Heart left ventricle (tissue), 16 donors: Measurements from ENCODE around the gene ASXL1. TPM values are rescaled to one million over a fixed set of nuclear protein-coding genes. Genes with fewer than 3 reads are reported as not detected.

ENCODE experiments used
- ATAC-seq, 4 donors: fragments of 200-7000 bp; cut with Tn5 transposase; one replicate each; pipeline ENCODE4 v1.9.1; 2020 to 2022; ENCODE audit warnings: moderate library complexity in 4 of 4, mild to moderate bottlenecking in 3 of 4, moderate number of reproducible peaks in 1 of 4
- DNase-seq, 5 donors: peaks; one replicate each; pipeline ENCODE4 v3.0.0-alpha.2; 2020
- H3K27ac ChIP-seq, 12 donors: fragments of 200-600 bp; sonication (generic) in 4 of 12; one replicate each; pipeline versions ENCODE4 v1.5.0 to v1.8.0; 2016 to 2022; ENCODE audit warnings: mild to moderate bottlenecking in 2 of 12
- H3K27me3 ChIP-seq, 9 donors: fragments of 200-600 bp; sonication (generic) in 2 of 9; one replicate each; pipeline versions ENCODE4 v1.5.1 to v1.8.0; 2016 to 2022; ENCODE audit warnings: mild to moderate bottlenecking in 3 of 9
- H3K36me3 ChIP-seq, 9 donors: fragments of 200-600 bp; sonication (generic) in 2 of 9; one replicate each; pipeline versions ENCODE4 v1.5.0 to v1.8.0; 2018 to 2022; ENCODE audit warnings: mild to moderate bottlenecking in 2 of 9
- H3K4me1 ChIP-seq, 12 donors: fragments of 200-600 bp; sonication (generic) in 4 of 12; one replicate each; pipeline versions ENCODE4 v1.5.0 to v1.8.0; 2016 to 2022; ENCODE audit warnings: mild to moderate bottlenecking in 3 of 12
- H3K4me3 ChIP-seq, 12 donors: fragments of 200-600 bp; sonication (generic) in 4 of 12; one replicate each; pipeline versions ENCODE4 v1.5.0 to v1.8.0; 2017 to 2022; ENCODE audit warnings: mild to moderate bottlenecking in 9 of 12, moderate library complexity in 4 of 12
- H3K9me3 ChIP-seq, 12 donors: fragments of 200-600 bp; sonication (generic) in 4 of 12; one replicate each; pipeline versions ENCODE4 v1.5.0 to v1.8.0; 2016 to 2022; ENCODE audit warnings: mild to moderate bottlenecking in 1 of 12
- CTCF ChIP-seq, 12 donors: fragments of 200-600 bp; sonication (generic) in 4 of 12; IDR thresholded peaks; one replicate each; pipeline versions ENCODE4 v1.5.0 to v1.8.0; 2018 to 2022; ENCODE audit warnings: antibody characterized with exemption in 12 of 12, mild to moderate bottlenecking in 5 of 12
- POLR2A ChIP-seq, 2 donors: fragments of 450-650 bp; IDR thresholded peaks; one replicate each; pipeline ENCODE4 v1.6.1; 2017; ENCODE audit warnings: antibody characterized with exemption in 2 of 2, mild to moderate bottlenecking in 2 of 2, moderate library complexity in 2 of 2
- WGBS, 4 donors: extraction: QIAGEN DNeasy Blood & Tissue Kit in 2 of 4; methylation state at CpG; one replicate each; pipeline versions ENCODE4 v1.1.5 to v1.1.7; 2013 to 2018; 5-methylcytosine and 5-hydroxymethylcytosine counted together
- intact Hi-C, 10 donors: fragments of 100-400 bp; cut with DNase I; formaldehyde crosslinking; loops; one replicate each; pipeline versions ENCODE4 v1.11.1 to v1.14.2; 2022
- polyA plus RNA-seq, 2 donors: library from polyadenylated mRNA; stranded (reverse); fragments of 200-250 nt; gene quantifications; one replicate each; pipeline ENCODE4 v1.2.3, GENCODE V29; 2013
- total RNA-seq, 9 donors: library from RNA; depleted of rRNA in 2 of 9; stranded (reverse); fragments of >200 nt in 2 of 9; fragmentation: NEBNext Ultra II Directional in 3 of 9; extraction: Animal tissue kit (Norgen Biotek cat#: 25700) in 3 of 9; gene quantifications; one replicate each; pipeline versions ENCODE4 v1.1.0 to v1.2.4, GENCODE V29; 2016 to 2023
- donor health status: ischemic (EF 13 %, LVEDD 7.1; RV severe dilation, severe dysfunction).
- donor health status: healthy with polysubstance abuse.
- donor health status: DM: no; HTN: yes; CAD: no.
- donor health status: DM: no; HTN: no; CAD: no.
- donor health status: ischemic (EF 25% LVEDD 6.9; RV normal size, moderate dysfunction).
- donor health status: ischemic (EF 25% LVEDD 5.7; RV mildly dilated, moderate dysfunction).
- donor health status: healthy.
- donor health status: DM: yes; HTN: yes; CAD: no.
- donor health status: ischemic (EF 35%, LVEDD 5.7; RV mildly dilated, moderate dysfunction).
- donor health status: nonischemic (EF 11% LVEDD 7.7; RV severe dilation, severe dysfunction).
- donor health status: DM: yes; HTN: yes; CAD: no.
- donor health status: PGD.
- donor health status: ischemic (EF 29% LVEDD 5.4; RV normal size, mild dysfunction).
- donor health status: nonischemic (EF 23%, LVEDD 6.1; RV moderate dilation, normal function).

Gene ASXL1
- total and polyA plus RNA-seq, 11 donors, result 15.1 to 50.1 (median 26.5) TPM

GRCh38 chr20:32358632-32358882 lies 426 bp downstream of the ASXL1 start:
- H3K27me3 ChIP-seq, result no peaks in the 10 kb centered on the region
- H3K27ac ChIP-seq, result peak overlapping the region; percentile 95 to 100 (median 98)
- peaks cover 0 to 70% (median 28%) of the 10 kb centered on the region in 12 donors for H3K4me1 ChIP-seq
- TF ChIP-seq POLR2A (IDR thresholded peaks at IDR 0.05) (no peak), CTCF (IDR thresholded peaks at IDR 0.05) (no peak)
- no peaks in the 10 kb centered on the region for H3K36me3 ChIP-seq
- intact Hi-C loops, result loop anchor here in 6 of 10 donors (1.0 to 10.0 kb wide), 13 partner anchors 24 to 156 kb away; partner anchors contain the start of genes PLAGL2 (in 2 of the 6), POFUT1 (in 2 of the 6) and KIF3B (in 1 of the 6)
- DNase-seq, result no peak
- ATAC-seq, result no peak
- 0 to 1% (median 0%) methylated on average over 3 to 35 of the region's 35 CpGs; no CpG with 5 or more reads in 1 of the 4 donors for WGBS, 4 donors
- peaks cover 0 to 6% (median 0%) of the 10 kb centered on the region in 12 donors for H3K9me3 ChIP-seq
- H3K4me3 ChIP-seq, result peak overlapping the region; percentile 64 to 97 (median 82)

- intact Hi-C loops, result loop anchor here in 6 of 10 donors (1.0 to 10.0 kb wide), 13 partner anchors 24 to 157 kb away; partner anchors contain the start of genes PLAGL2 (in 2 of the 6), POFUT1 (in 2 of the 6) and KIF3B (in 1 of the 6)
- DNase-seq (peak; percentile 81 to 86 (median 84)), ATAC-seq (peak; percentile 7 to 52 (median 50))
- H3K4me1 ChIP-seq, result peaks cover 0 to 75% (median 31%) of the 10 kb centered on the region in 12 donors
- H3K27ac ChIP-seq, result peak overlapping the region; percentile 89 to 100 (median 98)
- peaks cover 0 to 6% (median 0%) of the 10 kb centered on the region in 12 donors for H3K9me3 ChIP-seq
- H3K27me3 ChIP-seq, result no peaks in the 10 kb centered on the region
- WGBS, 4 donors, result 0 to 1% (median 1%) methylated on average over 25 to 46 of the region's 46 CpGs
- peak overlapping the region; percentile 64 to 97 (median 82) for H3K4me3 ChIP-seq
- H3K36me3 ChIP-seq, result no peaks in the 10 kb centered on the region
- TF ChIP-seq POLR2A (IDR thresholded peaks at IDR 0.05), result peak in 1 of 2 donors; percentile 58
- TF ChIP-seq CTCF (IDR thresholded peaks at IDR 0.05), result no peak
These were observed 927 bp downstream of the ASXL1 start for GRCh38 chr20:32358883-32359632.

GRCh38 chr20:32359633-32360332 lies 1.7 kb downstream of the ASXL1 start:
- DNase-seq (no peak), ATAC-seq (no peak)
- Histone ChIP-seq H3K4me1 (peaks cover 0 to 82% (median 34%) of the 10 kb centered on the region in 12 donors), H3K4me3 (peak overlapping the region; percentile 64 to 97 (median 82)), H3K9me3 (peaks cover 0 to 6% (median 0%) of the 10 kb centered on the region in 12 donors), H3K36me3 (no peaks in the 10 kb centered on the region), H3K27me3 (no peaks in the 10 kb centered on the region), H3K27ac (peak overlapping the region; percentile 89 to 100 (median 98))
- TF ChIP-seq POLR2A (IDR thresholded peaks at IDR 0.05), result no peak
- TF ChIP-seq CTCF (IDR thresholded peaks at IDR 0.05), result no peak
- intact Hi-C loops, result loop anchor here in 7 of 10 donors (2.0 to 10.0 kb wide), 13 partner anchors 25 to 157 kb away; partner anchors contain the start of genes KIF3B (in 1 of the 7), PLAGL2 (in 1 of the 7) and POFUT1 (in 1 of the 7)
- 14 to 19% (median 17%) methylated on average over 11 of the region's 11 CpGs for WGBS, 4 donors

- Histone ChIP-seq H3K27ac (peak overlapping the region in 7 of 12 donors; percentile 9 to 100 (median 95)), H3K27me3 (no peaks in the 10 kb centered on the region), H3K4me1 (peaks cover 0 to 83% (median 38%) of the 10 kb centered on the region in 12 donors), H3K9me3 (peaks cover 0 to 6% (median 0%) of the 10 kb centered on the region in 12 donors), H3K36me3 (no peaks in the 10 kb centered on the region), H3K4me3 (peak overlapping the region in 8 of 12 donors; percentile 64 to 97 (median 85))
- 36 to 47% (median 41%) methylated on average over 5 of the region's 5 CpGs for WGBS, 4 donors
- TF ChIP-seq CTCF (IDR thresholded peaks at IDR 0.05), result no peak
- intact Hi-C loops, result loop anchor here in 2 of 10 donors (5.0 to 10.0 kb wide), 2 partner anchors 75 to 117 kb away; no protein-coding TSS in a partner anchor
- no peak for DNase-seq
- no peak for ATAC-seq
These were observed 2.2 kb downstream of the ASXL1 start for GRCh38 chr20:32360333-32360634.
